ENCODE data around the gene PFKFB3. TPM values are rescaled to one million over a fixed set of nuclear protein-coding genes. Genes with fewer than 3 reads are reported as not detected.

PFKFB3 gene
- total and polyA plus RNA-seq, 12 donors: 5.5 to 77.3 (median 14.7) TPM

GRCh38 chr10:6218692-6219493 lies 16.2 kb downstream of the PFKFB3 start:
- TF ChIP-seq, protein P1, sequence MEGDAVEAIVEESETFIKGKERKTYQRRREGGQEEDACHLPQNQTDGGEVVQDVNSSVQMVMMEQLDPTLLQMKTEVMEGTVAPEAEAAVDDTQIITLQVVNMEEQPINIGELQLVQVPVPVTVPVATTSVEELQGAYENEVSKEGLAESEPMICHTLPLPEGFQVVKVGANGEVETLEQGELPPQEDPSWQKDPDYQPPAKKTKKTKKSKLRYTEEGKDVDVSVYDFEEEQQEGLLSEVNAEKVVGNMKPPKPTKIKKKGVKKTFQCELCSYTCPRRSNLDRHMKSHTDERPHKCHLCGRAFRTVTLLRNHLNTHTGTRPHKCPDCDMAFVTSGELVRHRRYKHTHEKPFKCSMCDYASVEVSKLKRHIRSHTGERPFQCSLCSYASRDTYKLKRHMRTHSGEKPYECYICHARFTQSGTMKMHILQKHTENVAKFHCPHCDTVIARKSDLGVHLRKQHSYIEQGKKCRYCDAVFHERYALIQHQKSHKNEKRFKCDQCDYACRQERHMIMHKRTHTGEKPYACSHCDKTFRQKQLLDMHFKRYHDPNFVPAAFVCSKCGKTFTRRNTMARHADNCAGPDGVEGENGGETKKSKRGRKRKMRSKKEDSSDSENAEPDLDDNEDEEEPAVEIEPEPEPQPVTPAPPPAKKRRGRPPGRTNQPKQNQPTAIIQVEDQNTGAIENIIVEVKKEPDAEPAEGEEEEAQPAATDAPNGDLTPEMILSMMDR (IDR thresholded peaks at IDR 0.05): no peak
- intact Hi-C loops (cut with DNase I): no loop called here
- Histone ChIP-seq H3K4me1 (peaks cover 0 to 5% (median 0%) of the 10 kb centered on the region in 9 donors), H3K36me3 (peaks cover 9 to 100% (median 55%) of the 10 kb centered on the region in 9 donors), H3K9me3 (no peaks in the 10 kb centered on the region), H3K27me3 (no peaks in the 10 kb centered on the region), H3K27ac (no peak overlapping the region), H3K4me3 (no peak overlapping the region)
- no peak for DNase-seq
- WGBS, 2 donors: 82% methylated on average over 24 of the region's 24 CpGs
- peak in 1 of 8 donors; percentile 24 for ATAC-seq

GRCh38 chr10:6219494-6219836 lies 16.7 kb downstream of the PFKFB3 start:
- Histone ChIP-seq H3K36me3 (peaks cover 10 to 100% (median 55%) of the 10 kb centered on the region in 9 donors), H3K4me3 (no peak overlapping the region), H3K9me3 (no peaks in the 10 kb centered on the region), H3K27ac (no peak overlapping the region), H3K4me1 (peaks cover 0 to 5% (median 0%) of the 10 kb centered on the region in 9 donors), H3K27me3 (no peaks in the 10 kb centered on the region)
- ATAC-seq (no peak), DNase-seq (no peak)
- WGBS, 2 donors: 88 to 90% methylated on average over 10 of the region's 10 CpGs
- TF ChIP-seq, protein P1 (IDR thresholded peaks at IDR 0.05): no peak
- intact Hi-C loops (cut with DNase I): no loop called here

GRCh38 chr10:6220418-6221191 lies 17.9 kb downstream of the PFKFB3 start:
- no peak for DNase-seq
- Histone ChIP-seq H3K27me3 (no peaks in the 10 kb centered on the region), H3K9me3 (no peaks in the 10 kb centered on the region), H3K4me3 (no peak overlapping the region), H3K27ac (no peak overlapping the region), H3K36me3 (peaks cover 10 to 100% (median 59%) of the 10 kb centered on the region in 9 donors), H3K4me1 (peaks cover 0 to 5% (median 0%) of the 10 kb centered on the region in 9 donors)
- TF ChIP-seq, protein P1 (IDR thresholded peaks at IDR 0.05): no peak
- 94 to 95% methylated on average over 32 of the region's 32 CpGs for WGBS, 2 donors
- ATAC-seq: no peak
- intact Hi-C loops (cut with DNase I): no loop called here

DNA sequence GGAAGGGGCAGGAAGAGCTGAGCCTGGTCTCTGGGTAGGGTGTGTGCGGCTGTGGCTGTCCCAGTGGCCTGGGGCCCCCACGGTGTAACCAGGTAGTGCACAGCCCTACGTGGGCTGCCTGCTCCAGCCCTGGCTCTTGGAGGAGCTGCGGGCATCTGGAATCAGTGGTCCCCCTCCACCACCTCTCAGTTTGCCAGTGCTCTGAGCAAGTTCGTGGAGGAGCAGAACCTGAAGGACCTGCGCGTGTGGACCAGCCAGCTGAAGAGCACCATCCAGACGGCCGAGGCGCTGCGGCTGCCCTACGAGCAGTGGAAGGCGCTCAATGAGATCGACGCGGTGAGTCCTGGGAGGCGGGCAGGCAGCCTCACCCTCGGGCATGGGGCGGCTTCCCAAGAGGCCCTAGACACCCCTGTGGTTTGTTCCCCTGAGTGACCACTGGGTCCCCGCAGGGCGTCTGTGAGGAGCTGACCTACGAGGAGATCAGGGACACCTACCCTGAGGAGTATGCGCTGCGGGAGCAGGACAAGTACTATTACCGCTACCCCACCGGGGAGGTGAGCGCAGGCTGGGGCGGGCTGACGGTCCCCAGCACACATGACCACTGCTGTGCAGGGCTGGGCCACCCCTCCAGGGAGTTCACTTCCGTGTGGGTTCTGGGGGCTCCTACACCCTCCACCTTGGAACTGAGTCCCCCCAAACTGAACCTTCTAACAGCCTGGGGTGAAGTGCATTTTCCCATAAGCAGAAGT lies 18.6 kb downstream of the PFKFB3 start:
- WGBS, 2 donors: 96 to 97% methylated on average over 30 of the region's 30 CpGs
- DNase-seq (no peak), ATAC-seq (no peak)
- Histone ChIP-seq H3K4me1 (peaks cover 0 to 5% (median 0%) of the 10 kb centered on the region in 9 donors), H3K36me3 (peaks cover 10 to 100% (median 59%) of the 10 kb centered on the region in 9 donors), H3K4me3 (no peak overlapping the region), H3K27me3 (no peaks in the 10 kb centered on the region), H3K27ac (no peak overlapping the region), H3K9me3 (no peaks in the 10 kb centered on the region)
- intact Hi-C loops (cut with DNase I): no loop called here
- TF ChIP-seq, protein P1 (IDR thresholded peaks at IDR 0.05): no peak

Data from heart right ventricle (tissue), 16 donors.